Hepatocyte (in vitro differentiated cells): ENCODE data around the gene ZNF780A. TPM values are rescaled to one million over a fixed set of nuclear protein-coding genes. Genes with fewer than 3 reads are reported as not detected.

ENCODE experiments used
- DNase-seq: peaks from one replicate; pipeline ENCODE4 v3.0.0-alpha.2; 2016; ENCODE audit warnings: low spot score
- H2AFZ ChIP-seq: fragments of 200-600 bp; sonication (generic); 2 replicates; pipeline ENCODE4 v1.6.0; 2016; ENCODE audit warnings: antibody characterized with exemption, mild to moderate bottlenecking
- H3K27ac ChIP-seq: fragments of 200-600 bp; sonication (generic); 2 replicates; pipeline ENCODE4 v1.5.1; 2016; ENCODE audit warnings: mild to moderate bottlenecking
- H3K27me3 ChIP-seq: fragments of 200-600 bp; sonication (generic); 2 replicates; pipeline ENCODE4 v1.6.1; 2016
- H3K36me3 ChIP-seq: fragments of 200-600 bp; sonication (generic); replicated peaks from 2 replicates; pipeline ENCODE4 v1.5.1; 2016; ENCODE audit warnings: low read depth; ENCODE audit not compliant: insufficient read depth
- H3K4me1 ChIP-seq: fragments of 200-600 bp; sonication (generic); 2 replicates; pipeline ENCODE4 v1.5.1; 2016; ENCODE audit warnings: mild to moderate bottlenecking, moderate library complexity; ENCODE audit not compliant: insufficient read depth
- H3K4me2 ChIP-seq: fragments of 200-600 bp; sonication (generic); 2 replicates; pipeline ENCODE4 v1.6.0; 2016
- H3K4me3 ChIP-seq: fragments of 200-600 bp; sonication (generic); 2 replicates; pipeline ENCODE4 v1.5.1; 2016; ENCODE audit warnings: mild to moderate bottlenecking
- H3K79me2 ChIP-seq: fragments of 200-600 bp; sonication (generic); 2 replicates; pipeline ENCODE4 v1.6.0; 2017; ENCODE audit warnings: mild to moderate bottlenecking
- H3K9me2 ChIP-seq: fragments of 200-600 bp; sonication (generic); replicated peaks from 2 replicates; pipeline ENCODE4 v1.6.0; 2017; ENCODE audit warnings: mild to moderate bottlenecking; ENCODE audit not compliant: insufficient read depth
- H3K9me3 ChIP-seq: fragments of 200-600 bp; sonication (generic); 2 replicates; pipeline ENCODE4 v1.5.1; 2016; ENCODE audit warnings: low read depth, mild to moderate bottlenecking
- H4K20me1 ChIP-seq: fragments of 200-600 bp; sonication (generic); 2 replicates; pipeline ENCODE4 v1.6.0; 2016; ENCODE audit warnings: mild to moderate bottlenecking; ENCODE audit not compliant: insufficient read depth, poor library complexity, severe bottlenecking
- EZH2 ChIP-seq: fragments of 200-600 bp; sonication (generic); IDR thresholded peaks from 2 replicates; pipeline ENCODE4 v1.6.1; 2016; ENCODE audit warnings: antibody characterized with exemption, mild to moderate bottlenecking, borderline replicate concordance
- EZH2phosphoT487 ChIP-seq: fragments of 200-600 bp; sonication (generic); IDR thresholded peaks from one replicate; pipeline ENCODE4 v1.6.1; 2018; ENCODE audit warnings: antibody characterized with exemption, mild to moderate bottlenecking, low read depth, moderate library complexity; ENCODE audit not compliant: unreplicated experiment, severe bottlenecking
- WGBS: methylation state at CpG from one replicate; pipeline ENCODE4 v1.1.6; 2016; ENCODE audit warnings: low lambda C conversion rate; ENCODE audit errors: missing lambda C conversion rate; 5-methylcytosine and 5-hydroxymethylcytosine counted together
- polyA plus RNA-seq: library from polyadenylated mRNA; unstranded; fragments of >200 nt; fragmentation: Nextera tagmentation; extraction: Ambion mirVana; gene quantifications from 2 replicates; pipeline ENCODE4 v1.2.1, GENCODE V29; 2016
- total RNA-seq: library from RNA; depleted of rRNA; stranded (reverse); fragments of >200 nt; gene quantifications from 2 replicates; pipeline ENCODE4 v1.2.3, GENCODE V29; 2014
- TF ChIP-seq, protein P1 (sequence below): fragments of 200-600 bp; sonication (generic); IDR thresholded peaks from 2 replicates; pipeline ENCODE4 v1.5.1; 2016; ENCODE audit warnings: antibody characterized with exemption, mild to moderate bottlenecking; ENCODE audit not compliant: poor library complexity

Gene ZNF780A
- total and polyA plus RNA-seq, 2 experiments from 2014 or later = 6.0 to 14.9 TPM

GRCh38 chr19:40080289-40080688, 10.5 kb downstream of the ZNF780A start:
- H3K9me3 ChIP-seq = peaks cover 26% of the 10 kb centered on the region
- no peak for DNase-seq
- H2AFZ ChIP-seq = no peak overlapping the region
- no peaks in the 10 kb centered on the region for H4K20me1 ChIP-seq
- peaks cover 4% of the 10 kb centered on the region for H3K36me3 ChIP-seq
- no peaks in the 10 kb centered on the region for H3K27me3 ChIP-seq
- H3K4me3 ChIP-seq = no peak overlapping the region
- TF ChIP-seq, protein P1, sequence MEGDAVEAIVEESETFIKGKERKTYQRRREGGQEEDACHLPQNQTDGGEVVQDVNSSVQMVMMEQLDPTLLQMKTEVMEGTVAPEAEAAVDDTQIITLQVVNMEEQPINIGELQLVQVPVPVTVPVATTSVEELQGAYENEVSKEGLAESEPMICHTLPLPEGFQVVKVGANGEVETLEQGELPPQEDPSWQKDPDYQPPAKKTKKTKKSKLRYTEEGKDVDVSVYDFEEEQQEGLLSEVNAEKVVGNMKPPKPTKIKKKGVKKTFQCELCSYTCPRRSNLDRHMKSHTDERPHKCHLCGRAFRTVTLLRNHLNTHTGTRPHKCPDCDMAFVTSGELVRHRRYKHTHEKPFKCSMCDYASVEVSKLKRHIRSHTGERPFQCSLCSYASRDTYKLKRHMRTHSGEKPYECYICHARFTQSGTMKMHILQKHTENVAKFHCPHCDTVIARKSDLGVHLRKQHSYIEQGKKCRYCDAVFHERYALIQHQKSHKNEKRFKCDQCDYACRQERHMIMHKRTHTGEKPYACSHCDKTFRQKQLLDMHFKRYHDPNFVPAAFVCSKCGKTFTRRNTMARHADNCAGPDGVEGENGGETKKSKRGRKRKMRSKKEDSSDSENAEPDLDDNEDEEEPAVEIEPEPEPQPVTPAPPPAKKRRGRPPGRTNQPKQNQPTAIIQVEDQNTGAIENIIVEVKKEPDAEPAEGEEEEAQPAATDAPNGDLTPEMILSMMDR = no peak
- no peaks in the 10 kb centered on the region for H3K4me1 ChIP-seq
- H3K9me2 ChIP-seq = no peaks in the 10 kb centered on the region
- WGBS = 100% methylated on average over 1 of the region's 1 CpG
- H3K4me2 ChIP-seq = no peak overlapping the region
- H3K27ac ChIP-seq = no peak overlapping the region
- peaks cover 15% of the 10 kb centered on the region for H3K79me2 ChIP-seq

DNA sequence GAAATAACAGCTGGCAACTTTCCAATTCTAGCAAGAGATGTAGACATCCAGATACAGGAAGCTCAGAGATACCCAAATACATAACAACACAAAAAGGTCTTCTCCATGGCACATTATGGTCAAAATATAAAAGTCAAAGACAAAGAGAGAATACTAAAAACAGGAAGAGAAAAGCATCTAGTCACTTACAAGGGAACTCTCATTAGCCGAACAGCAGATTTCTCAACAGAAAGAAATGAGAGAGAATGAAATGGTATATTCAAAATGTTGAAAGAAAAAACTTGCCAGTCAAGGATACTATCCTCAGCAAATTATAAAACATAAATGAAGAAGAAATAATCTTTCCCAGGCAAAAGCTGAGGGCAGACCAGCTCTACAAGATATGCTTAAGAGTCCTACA, 12.4 kb downstream of the ZNF780A start:
- no peak overlapping the region for H3K27ac ChIP-seq
- H3K4me2 ChIP-seq = no peak overlapping the region
- no peaks in the 10 kb centered on the region for H3K4me1 ChIP-seq
- no peaks in the 10 kb centered on the region for H3K27me3 ChIP-seq
- 100% methylated on average over 1 of the region's 1 CpG for WGBS
- DNase-seq = no peak
- peaks cover 14% of the 10 kb centered on the region for H3K36me3 ChIP-seq
- H4K20me1 ChIP-seq = no peaks in the 10 kb centered on the region
- H3K4me3 ChIP-seq = no peak overlapping the region
- H3K9me3 ChIP-seq = peaks cover 26% of the 10 kb centered on the region
- no peak overlapping the region for H2AFZ ChIP-seq
- no peaks in the 10 kb centered on the region for H3K9me2 ChIP-seq
- TF ChIP-seq EZH2 (no peak), EZH2phosphoT487 (no peak)
- TF ChIP-seq, protein P1 = no peak
- H3K79me2 ChIP-seq = peaks cover 4% of the 10 kb centered on the region

- no peaks in the 10 kb centered on the region for H3K9me3 ChIP-seq
- H3K4me2 ChIP-seq = no peak overlapping the region
- no peak overlapping the region for H3K4me3 ChIP-seq
- no peaks in the 10 kb centered on the region for H3K79me2 ChIP-seq
- DNase-seq = no peak
- no peaks in the 10 kb centered on the region for H3K27me3 ChIP-seq
- no peaks in the 10 kb centered on the region for H3K9me2 ChIP-seq
- no peak overlapping the region for H2AFZ ChIP-seq
- WGBS = 100% methylated on average over 1 of the region's 1 CpG
- H4K20me1 ChIP-seq = no peaks in the 10 kb centered on the region
- TF ChIP-seq EZH2 = no peak
- no peak for TF ChIP-seq EZH2phosphoT487
- TF ChIP-seq, protein P1 = no peak
- H3K27ac ChIP-seq = no peak overlapping the region
- peaks cover 7% of the 10 kb centered on the region for H3K36me3 ChIP-seq
- no peaks in the 10 kb centered on the region for H3K4me1 ChIP-seq
These were observed 20.7 kb downstream of the ZNF780A start for GRCh38 chr19:40070058-40070457.

GRCh38 chr19:40059624-40060023, 31.1 kb downstream of the ZNF780A start:
- no peak overlapping the region for H3K27ac ChIP-seq
- H3K4me2 ChIP-seq = no peak overlapping the region
- H4K20me1 ChIP-seq = no peaks in the 10 kb centered on the region
- DNase-seq = no peak
- TF ChIP-seq EZH2phosphoT487 (no peak), EZH2 (no peak)
- TF ChIP-seq, protein P1 = no peak
- H3K9me3 ChIP-seq = peaks cover 9% of the 10 kb centered on the region
- no peaks in the 10 kb centered on the region for H3K4me1 ChIP-seq
- no peaks in the 10 kb centered on the region for H3K36me3 ChIP-seq
- H3K9me2 ChIP-seq = no peaks in the 10 kb centered on the region
- no peaks in the 10 kb centered on the region for H3K27me3 ChIP-seq
- H3K4me3 ChIP-seq = no peak overlapping the region
- H2AFZ ChIP-seq = no peak overlapping the region
- peaks cover 10% of the 10 kb centered on the region for H3K79me2 ChIP-seq
- WGBS = 97% methylated on average over 1 of the region's 1 CpG
